Measurements from ENCODE around the gene FXR1.

The FXR1 gene

GRCh38 chr3:181009225-181009624, 96.8 kb downstream of the FXR1 start:
- DNase-seq, result no peak

- no peak for DNase-seq
Observed at GRCh38 chr3:181017690-181018089, 105.2 kb downstream of the FXR1 start.

GRCh38 chr3:181025204-181025603, 112.7 kb downstream of the FXR1 start:
- DNase-seq, result no peak

- DNase-seq, result no peak
Observed at GRCh38 chr3:181030948-181031347, 118.5 kb downstream of the FXR1 start.

Measured in NCI-H1092 (cell line).